Measurements from ENCODE around the gene RBFOX1. TPM values are rescaled to one million over a fixed set of nuclear protein-coding genes. Genes with fewer than 3 reads are reported as not detected.

Gene RBFOX1
- total RNA-seq, 4 donors from 2014 or later, result 1.0 to 3.4 TPM; not detected in 2

DNA sequence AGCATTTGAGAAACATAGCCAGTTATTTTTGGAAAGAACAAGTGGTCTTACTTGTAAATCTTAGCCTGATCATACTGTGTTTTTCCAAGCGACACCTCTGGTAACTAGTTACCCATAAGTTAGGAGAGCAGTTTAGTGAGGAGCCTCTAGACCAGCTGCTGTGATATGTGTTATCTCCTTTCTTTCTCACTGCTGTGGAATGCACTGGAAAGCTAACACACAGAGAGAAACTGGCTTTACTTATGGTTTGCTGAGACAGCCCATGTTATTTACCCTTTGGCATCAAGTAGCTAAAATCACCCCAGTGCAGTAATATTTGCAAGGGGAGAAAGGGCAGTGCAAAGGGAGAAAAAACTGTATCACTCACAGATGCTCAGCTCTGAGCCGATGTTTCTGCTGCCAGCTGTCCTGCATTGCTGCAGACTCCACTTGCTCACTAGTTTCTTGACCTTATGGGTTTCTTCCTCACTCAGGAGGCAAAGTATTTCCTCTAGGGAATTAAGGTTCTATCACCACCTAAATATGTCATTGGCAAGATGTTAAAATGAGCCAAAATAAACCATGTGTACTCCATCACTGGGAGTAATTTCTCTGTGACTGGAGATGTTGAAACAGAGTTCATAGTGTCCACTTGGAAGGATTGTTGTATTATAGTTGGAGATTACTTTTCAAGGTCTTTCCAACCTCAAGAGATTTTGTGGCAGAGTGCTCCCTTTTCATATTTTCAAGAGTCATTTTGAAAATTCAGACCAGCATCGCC, 2.3 kb downstream of the RBFOX1 start:
- Histone ChIP-seq H3K4me3 (no peak overlapping the region), H3K27ac (no peak overlapping the region), H3K27me3 (no peaks in the 10 kb centered on the region), H3K4me1 (no peaks in the 10 kb centered on the region), H3K36me3 (no peaks in the 10 kb centered on the region), H3K9me3 (no peaks in the 10 kb centered on the region)
- no peak for DNase-seq
- TF ChIP-seq, protein P1, sequence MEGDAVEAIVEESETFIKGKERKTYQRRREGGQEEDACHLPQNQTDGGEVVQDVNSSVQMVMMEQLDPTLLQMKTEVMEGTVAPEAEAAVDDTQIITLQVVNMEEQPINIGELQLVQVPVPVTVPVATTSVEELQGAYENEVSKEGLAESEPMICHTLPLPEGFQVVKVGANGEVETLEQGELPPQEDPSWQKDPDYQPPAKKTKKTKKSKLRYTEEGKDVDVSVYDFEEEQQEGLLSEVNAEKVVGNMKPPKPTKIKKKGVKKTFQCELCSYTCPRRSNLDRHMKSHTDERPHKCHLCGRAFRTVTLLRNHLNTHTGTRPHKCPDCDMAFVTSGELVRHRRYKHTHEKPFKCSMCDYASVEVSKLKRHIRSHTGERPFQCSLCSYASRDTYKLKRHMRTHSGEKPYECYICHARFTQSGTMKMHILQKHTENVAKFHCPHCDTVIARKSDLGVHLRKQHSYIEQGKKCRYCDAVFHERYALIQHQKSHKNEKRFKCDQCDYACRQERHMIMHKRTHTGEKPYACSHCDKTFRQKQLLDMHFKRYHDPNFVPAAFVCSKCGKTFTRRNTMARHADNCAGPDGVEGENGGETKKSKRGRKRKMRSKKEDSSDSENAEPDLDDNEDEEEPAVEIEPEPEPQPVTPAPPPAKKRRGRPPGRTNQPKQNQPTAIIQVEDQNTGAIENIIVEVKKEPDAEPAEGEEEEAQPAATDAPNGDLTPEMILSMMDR (IDR thresholded peaks at IDR 0.05), result no peak
- TF ChIP-seq POLR2A (IDR thresholded peaks at IDR 0.05), result no peak

DNA sequence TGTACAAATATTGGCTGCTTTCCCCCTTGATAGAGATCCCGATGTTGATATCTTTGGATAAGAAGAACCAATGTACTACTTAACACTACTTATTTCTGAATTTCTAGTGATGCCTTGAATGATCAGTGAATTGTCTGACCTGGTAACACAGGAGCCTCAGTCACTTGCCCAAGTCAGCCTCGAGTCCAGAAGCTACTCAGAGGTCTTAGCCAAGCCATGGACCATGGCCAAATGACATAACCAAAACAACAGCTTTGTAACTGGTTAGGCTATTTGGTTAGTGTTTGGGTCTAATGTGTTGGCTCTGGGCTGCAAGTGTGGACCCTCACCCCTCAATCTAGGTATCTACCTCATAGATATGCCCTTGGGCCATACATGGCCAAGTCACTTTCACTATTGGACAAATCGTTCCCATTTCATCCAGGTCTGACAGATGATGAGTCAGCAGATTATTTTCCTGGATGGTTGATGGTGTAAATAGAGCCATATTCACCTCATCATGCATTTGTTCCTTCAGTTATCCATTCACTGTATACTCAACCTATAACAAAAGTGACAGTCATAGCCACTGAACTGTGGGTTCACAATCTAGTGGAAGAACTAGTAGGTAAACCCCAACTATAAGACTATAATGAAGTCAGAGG, 3.5 kb downstream of the RBFOX1 start:
- no peak for DNase-seq
- Histone ChIP-seq H3K9me3 (no peaks in the 10 kb centered on the region), H3K4me3 (no peak overlapping the region), H3K4me1 (no peaks in the 10 kb centered on the region), H3K27ac (no peak overlapping the region), H3K27me3 (no peaks in the 10 kb centered on the region), H3K36me3 (no peaks in the 10 kb centered on the region)
- TF ChIP-seq POLR2A (IDR thresholded peaks at IDR 0.05), result no peak
- TF ChIP-seq, protein P1 (IDR thresholded peaks at IDR 0.05), result no peak

DNA sequence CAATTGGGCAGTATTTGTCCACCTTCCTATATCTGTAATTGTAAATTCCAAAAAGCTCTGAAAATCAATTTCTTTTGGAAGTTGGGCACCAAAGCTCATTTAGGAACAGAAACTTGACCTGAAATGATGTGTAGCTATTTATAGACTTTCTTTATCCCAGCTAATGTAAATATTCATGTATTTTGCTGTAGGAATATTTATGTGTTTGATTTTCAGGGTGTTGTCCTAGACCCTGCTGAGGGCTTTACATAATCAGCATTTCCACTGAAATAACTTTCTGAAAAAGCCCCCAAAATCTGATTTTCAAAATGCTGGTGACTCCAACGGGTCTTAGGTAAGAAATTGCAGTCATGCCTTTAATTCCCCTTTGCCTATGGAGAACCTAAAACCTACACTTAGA, 4.1 kb downstream of the RBFOX1 start:
- no peak overlapping the region for H3K4me3 ChIP-seq
- no peaks in the 10 kb centered on the region for H3K9me3 ChIP-seq
- DNase-seq, result no peak

DNA sequence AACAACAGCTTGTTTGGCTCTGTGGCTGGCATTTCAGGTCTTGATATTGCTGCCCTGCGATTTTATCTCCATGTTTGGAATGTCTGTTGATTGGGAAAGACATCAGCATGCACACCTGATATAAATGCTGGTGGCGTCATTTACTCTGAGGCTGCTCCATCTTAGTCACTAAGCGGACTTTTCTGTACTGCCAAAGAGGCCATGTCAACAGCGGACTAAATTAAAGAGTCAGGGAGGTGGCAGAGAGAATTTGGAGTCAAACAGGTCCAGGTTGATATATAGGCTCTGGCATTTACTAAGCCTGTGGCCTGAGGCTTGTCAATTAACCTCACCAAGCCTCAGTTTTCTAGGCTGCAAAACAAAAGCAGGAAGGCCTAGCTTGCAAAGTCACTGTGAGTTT, 6.2 kb downstream of the RBFOX1 start:
- Histone ChIP-seq H3K4me3 (no peak overlapping the region), H3K36me3 (no peaks in the 10 kb centered on the region), H3K4me1 (no peaks in the 10 kb centered on the region), H3K27me3 (no peaks in the 10 kb centered on the region), H3K9me3 (no peaks in the 10 kb centered on the region), H3K27ac (no peak overlapping the region)
- no peak for DNase-seq
- TF ChIP-seq, protein P1 (IDR thresholded peaks at IDR 0.05), result no peak
- no peak for TF ChIP-seq POLR2A (IDR thresholded peaks at IDR 0.05)

More for the DNA sequence above, 4.1 kb downstream of the RBFOX1 start:
- TF ChIP-seq POLR2A (IDR thresholded peaks at IDR 0.05), result no peak
- TF ChIP-seq, protein P1 (IDR thresholded peaks at IDR 0.05), result no peak
- Histone ChIP-seq H3K27ac (no peak overlapping the region), H3K36me3 (no peaks in the 10 kb centered on the region), H3K4me1 (no peaks in the 10 kb centered on the region), H3K27me3 (no peaks in the 10 kb centered on the region)

DNA sequence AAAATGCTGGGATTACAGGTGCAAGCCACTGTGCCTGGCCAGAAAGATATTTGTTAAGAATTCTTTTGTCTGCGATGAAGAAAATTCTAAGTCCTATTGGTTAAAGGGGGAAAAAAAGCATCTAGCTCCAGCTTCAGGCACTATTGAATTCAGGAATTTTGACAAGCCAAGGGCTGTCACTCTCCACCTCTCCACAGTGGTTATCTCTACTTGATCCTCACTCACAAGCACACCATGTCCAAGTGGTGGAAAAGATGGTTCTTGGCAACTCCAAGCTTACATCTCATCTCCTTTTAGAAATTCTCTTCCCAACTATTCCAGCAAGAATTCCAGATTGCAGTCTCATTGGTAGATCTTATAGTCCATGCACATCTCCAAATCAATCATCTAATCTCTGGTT, 7.1 kb downstream of the RBFOX1 start:
- no peak for DNase-seq
- H3K4me1 ChIP-seq, result no peaks in the 10 kb centered on the region
- H3K9me3 ChIP-seq, result no peaks in the 10 kb centered on the region
- H3K36me3 ChIP-seq, result no peaks in the 10 kb centered on the region
- H3K27me3 ChIP-seq, result no peaks in the 10 kb centered on the region
- H3K27ac ChIP-seq, result no peak overlapping the region
- TF ChIP-seq, protein P1 (IDR thresholded peaks at IDR 0.05), result no peak
- TF ChIP-seq POLR2A (IDR thresholded peaks at IDR 0.05), result no peak
- no peak overlapping the region for H3K4me3 ChIP-seq

All from Peyer's patch (tissue), 4 donors.